ENCODE results near the gene CCDC15. TPM values are rescaled to one million over a fixed set of nuclear protein-coding genes. Genes with fewer than 3 reads are reported as not detected.

Gene CCDC15
- total and polyA plus RNA-seq, 2 of the 13 experiments (the other 11 are each of a cell fraction or from before 2014, with no cell fraction given) = 2.2 to 4.6 TPM

DNA sequence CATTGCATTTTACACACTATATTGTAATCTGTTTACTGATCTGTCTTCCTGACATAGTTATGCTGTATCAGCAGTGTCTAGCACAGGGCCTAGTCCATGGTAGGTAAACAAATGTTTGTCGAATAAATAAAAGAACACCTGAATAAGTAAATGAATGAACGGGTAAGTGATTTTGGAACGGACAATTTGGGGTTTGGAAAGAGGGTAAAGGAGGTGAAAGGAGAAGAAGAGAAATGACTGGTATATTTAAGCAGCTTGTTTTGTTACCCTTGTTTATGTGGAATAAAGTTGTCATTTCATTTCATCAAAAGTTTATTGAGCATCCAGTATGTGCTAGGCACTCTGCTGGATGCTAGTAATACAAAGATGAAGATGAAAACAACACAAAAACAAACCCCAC, 35.1 kb upstream of the CCDC15 start, which contains the start of gene HEPN1:
Gene HEPN1, plus strand, starts transcription at position 301 of the 400 bp plus-strand sequence.
- no peak within 1 kb of the TSS for H3K4me3 ChIP-seq (replicated peaks in 1 of 3; ENCODE audit: insufficient read depth in 1 of 3, low read depth in 2 of 3, low read length in 3 of 3)
- H3K27ac ChIP-seq (ENCODE audit: extremely low read length, insufficient read depth, low read length) = no peak within 1 kb of the TSS
- POLR2A ChIA-PET = no interaction called here
- H3K9me3 ChIP-seq (ENCODE audit: low read length) = no peaks in the 10 kb centered on the region
- H2AFZ ChIP-seq (ENCODE audit: low read length) = no peak within 1 kb of the TSS
- H3K79me2 ChIP-seq (ENCODE audit: insufficient read depth, low read length) = no peaks in the 10 kb centered on the region
- no TSS peak for BruUV-seq (replicated peaks)
- H3K27me3 ChIP-seq (ENCODE audit: control insufficient read depth in 1 of 2, insufficient read depth in 2 of 2, low read length in 2 of 2) = no peaks in the 10 kb centered on the region
- CTCF ChIA-PET (ENCODE audit: low intra/inter-chr PET ratio, low total read pairs) = no interaction called here
- no peaks in the 10 kb centered on the region for H4K20me1 ChIP-seq (ENCODE audit: insufficient read depth, low read length)
- WGBS (ENCODE audit: low lambda C conversion rate) = 63% methylated on average over 3 of the region's 3 CpGs
- ATAC-seq = no peak
- H3K4me2 ChIP-seq (ENCODE audit: low read depth, low read length) = no peak within 1 kb of the TSS
- no peak for FAIRE-seq
- in situ Hi-C loops (cut with HindIII; ENCODE audit: extremely low pct_ligation_motif_present, low pct_unique_long_range_greater_than_20kb) = no loop called here
- DNase-seq (ENCODE audit: low spot score) = no peak
- intact Hi-C loops (cut with micrococcal nuclease; ENCODE audit: unreplicated experiment) = no loop called here
- TF ChIP-seq MAFK (conservative IDR thresholded peaks at IDR 0.05 in 1 of 2, IDR thresholded peaks at IDR 0.05 in 1 of 2; ENCODE audit: low read length in 2 of 2) (peak in 1 of 2 experiments; percentile 40; a peak in 3 of 4 replicates), NFIC (IDR thresholded peaks at IDR 0.05; ENCODE audit: low read length) (no peak), RAD21 (CRISPR knock-in tag; IDR thresholded peaks at IDR 0.05) (no peak), ZNF180 (CRISPR knock-in tag; IDR thresholded peaks at IDR 0.05; ENCODE audit: borderline replicate concordance, low read depth) (no peak), SRF (IDR thresholded peaks at IDR 0.05; ENCODE audit: low read depth, low read length) (no peak), MAFF (IDR thresholded peaks at IDR 0.05; ENCODE audit: low read depth, low read length) (peak; percentile 27; the same call in 1 of the 2 replicates)
- no peak within 1 kb of the TSS for H3K9ac ChIP-seq (ENCODE audit: insufficient read depth, low read depth, low read length)
- peaks cover 11 to 27% of the 10 kb centered on the region in 2 experiments for H3K36me3 ChIP-seq (replicated peaks in 1 of 2; ENCODE audit: control insufficient read depth in 1 of 2, insufficient read depth in 2 of 2, low read length in 2 of 2)
- peaks cover 19% of the 10 kb centered on the region for H3K4me1 ChIP-seq (ENCODE audit: insufficient read depth, low read length)

- H2AFZ ChIP-seq (ENCODE audit: low read length) = no peak overlapping the region
- WGBS (ENCODE audit: low lambda C conversion rate) = 96% methylated on average over 2 of the region's 2 CpGs
- no peak overlapping the region for H3K4me3 ChIP-seq (replicated peaks in 1 of 3; ENCODE audit: insufficient read depth in 1 of 3, low read depth in 2 of 3, low read length in 3 of 3)
- H3K79me2 ChIP-seq (ENCODE audit: insufficient read depth, low read length) = no peaks in the 10 kb centered on the region
- H3K9me3 ChIP-seq (ENCODE audit: low read length) = no peaks in the 10 kb centered on the region
- ChIA-PET POLR2A (no interaction called here), CTCF (ENCODE audit: low intra/inter-chr PET ratio, low total read pairs) (no interaction called here)
- H3K27ac ChIP-seq (ENCODE audit: extremely low read length, insufficient read depth, low read length) = no peak overlapping the region
- FAIRE-seq (no peak), DNase-seq (ENCODE audit: low spot score) (no peak), ATAC-seq (no peak)
- H3K36me3 ChIP-seq (replicated peaks in 1 of 2; ENCODE audit: control insufficient read depth in 1 of 2, insufficient read depth in 2 of 2, low read length in 2 of 2) = peaks cover 15 to 37% of the 10 kb centered on the region in 2 experiments
- peaks cover 19% of the 10 kb centered on the region for H3K4me1 ChIP-seq (ENCODE audit: insufficient read depth, low read length)
- H3K9ac ChIP-seq (ENCODE audit: insufficient read depth, low read depth, low read length) = no peak overlapping the region
- H3K4me2 ChIP-seq (ENCODE audit: low read depth, low read length) = no peak overlapping the region
- no peaks in the 10 kb centered on the region; the same call in 1 of the 2 replicates for H4K20me1 ChIP-seq (ENCODE audit: insufficient read depth, low read length)
- in situ Hi-C loops (cut with HindIII; ENCODE audit: extremely low pct_ligation_motif_present, low pct_unique_long_range_greater_than_20kb) (no loop called here), intact Hi-C loops (cut with micrococcal nuclease; ENCODE audit: unreplicated experiment) (no loop called here)
- H3K27me3 ChIP-seq (ENCODE audit: control insufficient read depth in 1 of 2, insufficient read depth in 2 of 2, low read length in 2 of 2) = no peaks in the 10 kb centered on the region
- BruUV-seq (replicated peaks) = no TSS peak
- TF ChIP-seq NFKB2 (CRISPR knock-in tag; IDR thresholded peaks at IDR 0.05; ENCODE audit: borderline replicate concordance) (no peak), KDM5B (CRISPR knock-in tag; IDR thresholded peaks at IDR 0.05; ENCODE audit: borderline replicate concordance) (no peak), MED13 (CRISPR knock-in tag; IDR thresholded peaks at IDR 0.05) (no peak), MYNN (CRISPR knock-in tag; IDR thresholded peaks at IDR 0.05; ENCODE audit: low read depth) (no peak), ZBTB10 (CRISPR knock-in tag; IDR thresholded peaks at IDR 0.05; ENCODE audit: borderline replicate concordance) (no peak), ZNF768 (CRISPR knock-in tag; IDR thresholded peaks at IDR 0.05) (no peak), EEA1 (CRISPR knock-in tag; IDR thresholded peaks at IDR 0.05; ENCODE audit: borderline replicate concordance) (no peak), SOX5 (CRISPR knock-in tag; IDR thresholded peaks at IDR 0.05; ENCODE audit: borderline replicate concordance) (no peak)
- TF ChIP-seq, protein P1, sequence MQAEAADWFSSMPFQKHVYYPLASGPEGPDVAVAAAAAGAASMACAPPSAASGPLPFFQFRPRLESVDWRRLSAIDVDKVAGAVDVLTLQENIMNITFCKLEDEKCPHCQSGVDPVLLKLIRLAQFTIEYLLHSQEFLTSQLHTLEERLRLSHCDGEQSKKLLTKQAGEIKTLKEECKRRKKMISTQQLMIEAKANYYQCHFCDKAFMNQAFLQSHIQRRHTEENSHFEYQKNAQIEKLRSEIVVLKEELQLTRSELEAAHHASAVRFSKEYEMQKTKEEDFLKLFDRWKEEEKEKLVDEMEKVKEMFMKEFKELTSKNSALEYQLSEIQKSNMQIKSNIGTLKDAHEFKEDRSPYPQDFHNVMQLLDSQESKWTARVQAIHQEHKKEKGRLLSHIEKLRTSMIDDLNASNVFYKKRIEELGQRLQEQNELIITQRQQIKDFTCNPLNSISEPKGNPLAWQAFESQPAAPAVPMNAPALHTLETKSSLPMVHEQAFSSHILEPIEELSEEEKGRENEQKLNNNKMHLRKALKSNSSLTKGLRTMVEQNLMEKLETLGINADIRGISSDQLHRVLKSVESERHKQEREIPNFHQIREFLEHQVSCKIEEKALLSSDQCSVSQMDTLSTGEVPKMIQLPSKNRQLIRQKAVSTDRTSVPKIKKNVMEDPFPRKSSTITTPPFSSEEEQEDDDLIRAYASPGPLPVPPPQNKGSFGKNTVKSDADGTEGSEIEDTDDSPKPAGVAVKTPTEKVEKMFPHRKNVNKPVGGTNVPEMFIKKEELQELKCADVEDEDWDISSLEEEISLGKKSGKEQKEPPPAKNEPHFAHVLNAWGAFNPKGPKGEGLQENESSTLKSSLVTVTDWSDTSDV (CRISPR knock-in tag; IDR thresholded peaks at IDR 0.05) = no peak
These were observed 34.1 kb upstream of the CCDC15 start for GRCh38 chr11:124919898-124920297.

Measured in HepG2 (cell line).